ENCODE measurements around the gene MB21D2. TPM values are rescaled to one million over a fixed set of nuclear protein-coding genes. Genes with fewer than 3 reads are reported as not detected.

MB21D2 gene
- total and polyA plus RNA-seq, 2 of the 8 experiments (the other 6 are each of a cell fraction or from before 2014, with no cell fraction given) = 10.0 to 21.0 TPM

DNA sequence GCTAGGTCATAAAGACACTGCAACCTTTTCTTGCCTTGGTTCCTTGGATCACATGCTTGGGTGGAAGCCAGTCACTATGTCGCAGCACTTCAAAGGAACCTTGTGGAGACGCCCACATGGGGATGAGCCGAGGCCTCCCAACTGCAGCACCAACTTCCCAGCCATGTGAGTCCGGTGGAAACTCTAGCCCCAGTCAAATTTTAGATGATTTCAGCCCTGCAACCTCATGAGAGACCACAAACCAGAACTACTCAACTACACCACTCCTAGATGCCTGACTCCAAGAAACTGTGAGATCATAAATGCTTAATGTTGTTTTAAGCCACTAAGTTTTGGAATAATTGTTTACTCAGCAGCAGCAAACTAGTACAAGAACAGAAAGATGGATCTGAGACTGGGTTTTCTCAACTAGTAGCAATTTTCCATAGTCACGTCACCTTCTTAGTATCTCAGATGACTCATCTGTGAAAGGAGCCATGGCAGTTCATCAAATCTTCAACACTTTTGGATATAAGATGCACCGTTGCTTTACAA is 86.5 kb downstream of the MB21D2 start:
- H2BK20ac ChIP-seq (ENCODE audit: low read length) = no peak overlapping the region
- H3K23me2 ChIP-seq (ENCODE audit: low read depth, low read length) = no peaks in the 10 kb centered on the region; the same call in 1 of the 2 replicates
- no peak overlapping the region for H2BK12ac ChIP-seq (ENCODE audit: low read depth, low read length)
- no peak overlapping the region for H3K4ac ChIP-seq (replicated peaks; ENCODE audit: insufficient read length, low read depth, low read length)
- TF ChIP-seq, protein P1, sequence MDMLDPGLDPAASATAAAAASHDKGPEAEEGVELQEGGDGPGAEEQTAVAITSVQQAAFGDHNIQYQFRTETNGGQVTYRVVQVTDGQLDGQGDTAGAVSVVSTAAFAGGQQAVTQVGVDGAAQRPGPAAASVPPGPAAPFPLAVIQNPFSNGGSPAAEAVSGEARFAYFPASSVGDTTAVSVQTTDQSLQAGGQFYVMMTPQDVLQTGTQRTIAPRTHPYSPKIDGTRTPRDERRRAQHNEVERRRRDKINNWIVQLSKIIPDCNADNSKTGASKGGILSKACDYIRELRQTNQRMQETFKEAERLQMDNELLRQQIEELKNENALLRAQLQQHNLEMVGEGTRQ (IDR thresholded peaks at IDR 0.05; ENCODE audit: low read length) = no peak
- no peak for TF ChIP-seq JUN (IDR thresholded peaks at IDR 0.05; ENCODE audit: low read depth, low read length)
- TF ChIP-seq TCF12 (IDR thresholded peaks at IDR 0.05; ENCODE audit: low read depth, low read length) = no peak
- no peak for TF ChIP-seq SP4 (IDR thresholded peaks at IDR 0.05; ENCODE audit: low read length)
- TF ChIP-seq PHF8 (conservative IDR thresholded peaks at IDR 0.05; ENCODE audit: low read depth, low read length) = no peak
- H2BK120ac ChIP-seq (replicated peaks; ENCODE audit: low read depth, low read length) = no peak overlapping the region
- no peak overlapping the region for H3K27ac ChIP-seq (ENCODE audit: low read depth, low read length)
- CTCF ChIA-PET (ENCODE audit: partially characterized antibody) = interaction anchor here (1.4 kb wide), 1 partner anchor 210 kb away, joined by 3 read pairs; no protein-coding TSS in a partner anchor
- peaks cover 0 to 2% of the 10 kb centered on the region in 2 experiments for H4K20me1 ChIP-seq (replicated peaks in 1 of 2; ENCODE audit: control insufficient read depth in 1 of 2, insufficient read depth in 2 of 2, low read length in 2 of 2)
- H2AK5ac ChIP-seq (ENCODE audit: low read depth, low read length) = no peak overlapping the region
- no peak overlapping the region for H2BK5ac ChIP-seq (ENCODE audit: low read depth, low read length)
- H3K4me1 ChIP-seq (replicated peaks in 1 of 4; ENCODE audit: control insufficient read depth in 3 of 4, insufficient read depth in 4 of 4, low read length in 3 of 4) = peaks cover 0 to 7% (median 3%) of the 10 kb centered on the region in 4 experiments; a peak in 2 of 7 replicates
- H3K79me2 ChIP-seq (ENCODE audit: control insufficient read depth in 1 of 2, insufficient read depth in 2 of 2, low read length in 2 of 2) = peaks cover 3 to 54% of the 10 kb centered on the region in 2 experiments; a peak in 3 of 4 replicates
- H3K9me3 ChIP-seq (ENCODE audit: insufficient read depth in 2 of 2, low read depth in 1 of 2, low read length in 1 of 2) = no peaks in the 10 kb centered on the region
- H2BK15ac ChIP-seq (ENCODE audit: low read length) = no peak overlapping the region
- H4K5ac ChIP-seq (ENCODE audit: insufficient read length, low read depth, low read length) = no peak overlapping the region
- H4K8ac ChIP-seq (ENCODE audit: extremely low read depth, insufficient read depth, low read length) = no peak overlapping the region
- no peak overlapping the region for H3K9ac ChIP-seq (replicated peaks in 1 of 4; ENCODE audit: extremely low read depth in 1 of 4, low read depth in 3 of 4, low read length in 3 of 4)
- no peak overlapping the region for H3K14ac ChIP-seq (ENCODE audit: insufficient read length)
- H3K36me3 ChIP-seq (ENCODE audit: control insufficient read depth in 2 of 4, insufficient read depth in 4 of 4, low read length in 3 of 4) = no peaks in the 10 kb centered on the region
- DNase-seq (ENCODE audit: low read depth in 1 of 2, low spot score in 2 of 2) (no peak), FAIRE-seq (no peak)
- H3K18ac ChIP-seq (ENCODE audit: extremely low read depth, low read length) = no peak overlapping the region
- no peak overlapping the region for H3K4me3 ChIP-seq (ENCODE audit: extremely low read depth in 1 of 4, insufficient read depth in 2 of 4, low read depth in 3 of 4, low read length in 4 of 4)
- no peak overlapping the region for H2AFZ ChIP-seq (ENCODE audit: low read length)
- POLR2A ChIA-PET (ENCODE audit: partially characterized antibody) = no interaction called here
- no peak overlapping the region for H4K91ac ChIP-seq (replicated peaks; ENCODE audit: insufficient read length, low read length)
- no peak overlapping the region for H3K4me2 ChIP-seq (ENCODE audit: insufficient read depth in 1 of 2, low read depth in 2 of 2, low read length in 2 of 2)
- no peak overlapping the region for H3K56ac ChIP-seq (replicated peaks; ENCODE audit: insufficient read length, low read depth, low read length)
- H3K23ac ChIP-seq (ENCODE audit: insufficient read length) = no peak overlapping the region
- H3K79me1 ChIP-seq (ENCODE audit: low read depth, low read length) = peaks cover 12% of the 10 kb centered on the region
- H3K27me3 ChIP-seq (replicated peaks in 1 of 4; ENCODE audit: control insufficient read depth in 3 of 4, extremely low read depth in 1 of 4, insufficient read depth in 3 of 4, low read length in 3 of 4) = no peaks in the 10 kb centered on the region
- WGBS, 2 experiments (ENCODE audit: extremely low coverage in 1 of 2, insufficient coverage in 1 of 2, insufficient read length in 1 of 2, insufficient replicate concordance in 2 of 2, low coverage in 1 of 2, low lambda C conversion rate in 2 of 2, missing lambda C conversion rate in 1 of 2) = 78% methylated on average over 6 of the region's 6 CpGs; no CpG with 5 or more reads in 1 of the 2 experiments

Measured in H1 (cell line).